Measurements from ENCODE around the gene TMOD1. TPM values are rescaled to one million over a fixed set of nuclear protein-coding genes. Genes with fewer than 3 reads are reported as not detected.

Gene TMOD1
- total RNA-seq, 1 experiment from 2014 or later, result not detected

- Histone ChIP-seq H3K9ac (ENCODE audit: low read length) (no peak overlapping the region), H3K79me2 (ENCODE audit: low read length) (no peaks in the 10 kb centered on the region), H3K4me3 (ENCODE audit: low read length) (no peak overlapping the region), H3K27ac (ENCODE audit: low read length) (no peak overlapping the region), H3F3A (ENCODE audit: low read length, unreplicated experiment) (no peaks in the 10 kb centered on the region), H3K9me3 (ENCODE audit: low read length) (no peaks in the 10 kb centered on the region), H3K9me2 (replicated peaks; ENCODE audit: low read length) (no peaks in the 10 kb centered on the region), H3K4me1 (ENCODE audit: insufficient read depth, low read length) (peaks cover 13% of the 10 kb centered on the region), H3K36me3 (ENCODE audit: low read depth, low read length) (no peaks in the 10 kb centered on the region), H3K27me3 (ENCODE audit: low read length) (no peaks in the 10 kb centered on the region), H4K20me1 (ENCODE audit: low read length) (no peaks in the 10 kb centered on the region), H2AFZ (ENCODE audit: low read length) (no peak overlapping the region), H3K4me2 (ENCODE audit: low read length) (no peak overlapping the region)
- TF ChIP-seq EZH2phosphoT487 (IDR thresholded peaks at IDR 0.05; ENCODE audit: borderline replicate concordance, low read length) (no peak), EZH2 (IDR thresholded peaks at IDR 0.05; ENCODE audit: low read length, unreplicated experiment) (no peak), CTCF (conservative IDR thresholded peaks at IDR 0.05; ENCODE audit: low read depth, low read length) (no peak)
- no peak for ATAC-seq
- DNase-seq, result no peak
- intact Hi-C loops (cut with micrococcal nuclease), result no loop called here
- ChIA-PET POLR2A (ENCODE audit: unreplicated experiment) (no interaction called here), CTCF (no interaction called here)
- no TSS peak for BruUV-seq (replicated peaks)
Measured at GRCh38 chr9:97508852-97509251, 7.4 kb downstream of the TMOD1 start.

- Histone ChIP-seq H3K9ac (ENCODE audit: low read length) (no peak overlapping the region; the same call in 1 of the 2 replicates), H3K9me2 (replicated peaks; ENCODE audit: low read length) (no peaks in the 10 kb centered on the region), H3K36me3 (ENCODE audit: low read depth, low read length) (no peaks in the 10 kb centered on the region), H3F3A (ENCODE audit: low read length, unreplicated experiment) (no peaks in the 10 kb centered on the region), H3K9me3 (ENCODE audit: low read length) (no peaks in the 10 kb centered on the region), H3K4me2 (ENCODE audit: low read length) (no peak overlapping the region), H2AFZ (ENCODE audit: low read length) (no peak overlapping the region), H4K20me1 (ENCODE audit: low read length) (no peaks in the 10 kb centered on the region), H3K4me3 (ENCODE audit: low read length) (no peak overlapping the region), H3K4me1 (ENCODE audit: insufficient read depth, low read length) (peaks cover 13% of the 10 kb centered on the region), H3K27ac (ENCODE audit: low read length) (peak overlapping the region; percentile 68), H3K79me2 (ENCODE audit: low read length) (no peaks in the 10 kb centered on the region), H3K27me3 (ENCODE audit: low read length) (no peaks in the 10 kb centered on the region)
- intact Hi-C loops (cut with micrococcal nuclease), result no loop called here
- TF ChIP-seq CTCF (conservative IDR thresholded peaks at IDR 0.05; ENCODE audit: low read depth, low read length) (no peak), EZH2 (IDR thresholded peaks at IDR 0.05; ENCODE audit: low read length, unreplicated experiment) (no peak), EZH2phosphoT487 (IDR thresholded peaks at IDR 0.05; ENCODE audit: borderline replicate concordance, low read length) (no peak)
- no TSS peak for BruUV-seq (replicated peaks)
- ChIA-PET CTCF (no interaction called here), POLR2A (ENCODE audit: unreplicated experiment) (interaction anchor here (0.6 kb wide), 1 partner anchor 87 kb away, joined by 5 read pairs; no protein-coding TSS in a partner anchor)
- DNase-seq (peak; percentile 46), ATAC-seq (peak; percentile 56)
Measured at GRCh38 chr9:97510797-97511654, 9.6 kb downstream of the TMOD1 start.
